ENCODE results near the gene CIAO1. TPM values are rescaled to one million over a fixed set of nuclear protein-coding genes. Genes with fewer than 3 reads are reported as not detected.

The CIAO1 gene
- total and polyA plus RNA-seq, 2 experiments from 2014 or later: 71.2 to 90.1 TPM

GRCh38 chr2:96259497-96259921 lies 6.5 kb upstream of the CIAO1 start:
- peak overlapping the region; percentile 54 for H3K4me2 ChIP-seq
- H3K36me3 ChIP-seq (replicated peaks; ENCODE audit: insufficient read depth, low read depth): no peaks in the 10 kb centered on the region
- H4K20me1 ChIP-seq (ENCODE audit: insufficient read depth, poor library complexity, severe bottlenecking): peaks cover 7% of the 10 kb centered on the region
- H3K27me3 ChIP-seq: no peaks in the 10 kb centered on the region
- H3K9me2 ChIP-seq (replicated peaks; ENCODE audit: insufficient read depth): no peaks in the 10 kb centered on the region
- TF ChIP-seq EZH2phosphoT487 (IDR thresholded peaks at IDR 0.05; ENCODE audit: low read depth, severe bottlenecking, unreplicated experiment): no peak
- no peak for TF ChIP-seq CTCF (IDR thresholded peaks at IDR 0.05; ENCODE audit: poor library complexity)
- no peak for TF ChIP-seq EZH2 (IDR thresholded peaks at IDR 0.05; ENCODE audit: borderline replicate concordance)
- H3K79me2 ChIP-seq: peaks cover 79% of the 10 kb centered on the region
- H3K9me3 ChIP-seq (ENCODE audit: low read depth): no peaks in the 10 kb centered on the region
- DNase-seq (ENCODE audit: low spot score): peak; percentile 28
- 90% methylated on average over 5 of the region's 5 CpGs for WGBS (ENCODE audit: low lambda C conversion rate, missing lambda C conversion rate)
- H3K27ac ChIP-seq: peak overlapping the region; percentile 90
- peaks cover 45% of the 10 kb centered on the region for H3K4me1 ChIP-seq (ENCODE audit: insufficient read depth)
- H2AFZ ChIP-seq: no peak overlapping the region
- no peak overlapping the region for H3K4me3 ChIP-seq

- no peaks in the 10 kb centered on the region for H3K36me3 ChIP-seq (replicated peaks; ENCODE audit: insufficient read depth, low read depth)
- no peaks in the 10 kb centered on the region for H3K27me3 ChIP-seq
These were observed 5.4 kb upstream of the CIAO1 start for GRCh38 chr2:96260387-96261260.

GRCh38 chr2:96261328-96262003 lies 4.6 kb upstream of the CIAO1 start:
- H3K27me3 ChIP-seq: no peaks in the 10 kb centered on the region
- H3K4me2 ChIP-seq: peak overlapping the region; percentile 54
- peak; percentile 59 for DNase-seq (ENCODE audit: low spot score)
- H3K4me1 ChIP-seq (ENCODE audit: insufficient read depth): peaks cover 47% of the 10 kb centered on the region
- H3K9me2 ChIP-seq (replicated peaks; ENCODE audit: insufficient read depth): no peaks in the 10 kb centered on the region
- H3K9me3 ChIP-seq (ENCODE audit: low read depth): no peaks in the 10 kb centered on the region
- H4K20me1 ChIP-seq (ENCODE audit: insufficient read depth, poor library complexity, severe bottlenecking): peaks cover 15% of the 10 kb centered on the region
- no peak overlapping the region for H3K4me3 ChIP-seq
- TF ChIP-seq EZH2 (IDR thresholded peaks at IDR 0.05; ENCODE audit: borderline replicate concordance) (no peak), EZH2phosphoT487 (IDR thresholded peaks at IDR 0.05; ENCODE audit: low read depth, severe bottlenecking, unreplicated experiment) (no peak), CTCF (IDR thresholded peaks at IDR 0.05; ENCODE audit: poor library complexity) (no peak)
- H3K36me3 ChIP-seq (replicated peaks; ENCODE audit: insufficient read depth, low read depth): no peaks in the 10 kb centered on the region
- H2AFZ ChIP-seq: no peak overlapping the region
- H3K79me2 ChIP-seq: peaks cover 75% of the 10 kb centered on the region
- WGBS (ENCODE audit: low lambda C conversion rate, missing lambda C conversion rate): 80% methylated on average over 6 of the region's 6 CpGs
- H3K27ac ChIP-seq: peak overlapping the region; percentile 90

More at GRCh38 chr2:96260387-96261260, 5.4 kb upstream of the CIAO1 start:
- peak; percentile 83 for DNase-seq (ENCODE audit: low spot score)
- Histone ChIP-seq H3K9me2 (replicated peaks; ENCODE audit: insufficient read depth) (no peaks in the 10 kb centered on the region), H3K9me3 (ENCODE audit: low read depth) (no peaks in the 10 kb centered on the region), H2AFZ (no peak overlapping the region), H3K4me1 (ENCODE audit: insufficient read depth) (peaks cover 47% of the 10 kb centered on the region), H4K20me1 (ENCODE audit: insufficient read depth, poor library complexity, severe bottlenecking) (peaks cover 15% of the 10 kb centered on the region), H3K79me2 (peaks cover 84% of the 10 kb centered on the region), H3K27ac (peak overlapping the region; percentile 90), H3K4me3 (no peak overlapping the region), H3K4me2 (peak overlapping the region; percentile 54)
- WGBS (ENCODE audit: low lambda C conversion rate, missing lambda C conversion rate): 50% methylated on average over 10 of the region's 10 CpGs
- TF ChIP-seq CTCF (IDR thresholded peaks at IDR 0.05; ENCODE audit: poor library complexity): peak; percentile 36
- no peak for TF ChIP-seq EZH2phosphoT487 (IDR thresholded peaks at IDR 0.05; ENCODE audit: low read depth, severe bottlenecking, unreplicated experiment)
